Natural killer cell treated with Interleukin-12 subunit alpha and Interleukin-12 subunit beta and Interleukin-15 and Interleukin-18, amount 100 ng/mL, for 72 hours (primary cell): ENCODE measurements around the gene RARA. TPM values are rescaled to one million over a fixed set of nuclear protein-coding genes. Genes with fewer than 3 reads are reported as not detected.

Source experiments
- ATAC-seq, 2 donors: fragments of 150-1000 bp; cut with Tn5 transposase in 1 of 2; sonication (Bioruptor Pico), chemical (Tn5 transposase) in 1 of 2; 2 replicates each; pipeline ENCODE4 v1.10.0; 2021
- DNase-seq: peaks from one replicate; pipeline ENCODE4 v3.0.0; 2022; ENCODE audit warnings: low spot score
- H3K27ac Mint-ChIP-seq, 2 donors: 1 replicate in 1 of 2; 2 replicates in 1 of 2; pipeline ENCODE4 v1.8.0; 2022; ENCODE audit warnings: mixed read lengths in 2 of 2, mild to moderate bottlenecking in 1 of 2, moderate library complexity in 1 of 2
- H3K27me3 Mint-ChIP-seq, 2 donors: 1 replicate in 1 of 2; 2 replicates in 1 of 2; pipeline ENCODE4 v1.8.0; 2022; ENCODE audit warnings: mixed read lengths in 2 of 2
- H3K36me3 Mint-ChIP-seq: one replicate; pipeline ENCODE4 v1.8.0; 2022; ENCODE audit warnings: mixed read lengths
- H3K4me1 Mint-ChIP-seq, 2 donors: 1 replicate in 1 of 2; 2 replicates in 1 of 2; pipeline ENCODE4 v1.8.0; 2022; ENCODE audit warnings: low read depth in 2 of 2, mixed read lengths in 2 of 2, mild to moderate bottlenecking in 1 of 2
- H3K4me3 Mint-ChIP-seq: one replicate; pipeline ENCODE4 v1.8.0; 2022; ENCODE audit warnings: mixed read lengths
- H3K9me3 Mint-ChIP-seq: 2 replicates; pipeline ENCODE4 v1.8.0; 2022; ENCODE audit warnings: mixed read lengths
- total RNA-seq, 2 donors: library from RNA; stranded (reverse); gene quantifications; one replicate each; pipeline ENCODE4 v1.2.3, GENCODE V29; 2022

RARA gene
- 10 to 100 TPM; 26.4 to 37.8 TPM for total RNA-seq

- Mint-ChIP-seq H3K9me3 (no peaks in the 10 kb centered on the region), H3K27me3 (no peaks in the 10 kb centered on the region), H3K4me1 (peaks cover 30 to 51% of the 10 kb centered on the region in 2 donors), H3K27ac (no peak within 1 kb of the TSS), H3K4me3 (no peak within 1 kb of the TSS), H3K36me3 (no peaks in the 10 kb centered on the region)
- no peak for DNase-seq
- ATAC-seq = peak in 1 of 2 donors; percentile 60
Observed at GRCh38 chr17:40309031-40309948, at the start of gene RARA. Gene RARA (plus strand): TSS chr17:40309180. CDS start chr17:40331219, 22,039 bp downstream.

- ATAC-seq (no peak), DNase-seq (no peak)
- H3K27ac Mint-ChIP-seq = no peak overlapping the region
- peaks cover 6% of the 10 kb centered on the region for H3K36me3 Mint-ChIP-seq
- H3K27me3 Mint-ChIP-seq = no peaks in the 10 kb centered on the region
- H3K4me3 Mint-ChIP-seq = no peak overlapping the region
- H3K9me3 Mint-ChIP-seq = no peaks in the 10 kb centered on the region
- H3K4me1 Mint-ChIP-seq = no peaks in the 10 kb centered on the region
Observed at GRCh38 chr17:40259505-40259904, 49.5 kb upstream of the RARA start.

- peaks cover 6% of the 10 kb centered on the region for H3K36me3 Mint-ChIP-seq
Observed at GRCh38 chr17:40260528-40260927, 48.5 kb upstream of the RARA start.

GRCh38 chr17:40264458-40265185 lies 44.4 kb upstream of the RARA start:
- DNase-seq = no peak
- H3K27ac Mint-ChIP-seq = no peak overlapping the region
- H3K27me3 Mint-ChIP-seq = no peaks in the 10 kb centered on the region
- H3K4me3 Mint-ChIP-seq = no peak overlapping the region
- no peaks in the 10 kb centered on the region for H3K9me3 Mint-ChIP-seq
- no peak for ATAC-seq
- H3K4me1 Mint-ChIP-seq = peaks cover 0 to 3% of the 10 kb centered on the region in 2 donors
- H3K36me3 Mint-ChIP-seq = peaks cover 6% of the 10 kb centered on the region

More at GRCh38 chr17:40260528-40260927, 48.5 kb upstream of the RARA start:
- peaks cover 0 to 3% of the 10 kb centered on the region in 2 donors for H3K4me1 Mint-ChIP-seq
- H3K9me3 Mint-ChIP-seq = no peaks in the 10 kb centered on the region
- no peak overlapping the region for H3K4me3 Mint-ChIP-seq
- no peak for DNase-seq
- no peak overlapping the region for H3K27ac Mint-ChIP-seq
- H3K27me3 Mint-ChIP-seq = no peaks in the 10 kb centered on the region
- ATAC-seq = no peak

DNA sequence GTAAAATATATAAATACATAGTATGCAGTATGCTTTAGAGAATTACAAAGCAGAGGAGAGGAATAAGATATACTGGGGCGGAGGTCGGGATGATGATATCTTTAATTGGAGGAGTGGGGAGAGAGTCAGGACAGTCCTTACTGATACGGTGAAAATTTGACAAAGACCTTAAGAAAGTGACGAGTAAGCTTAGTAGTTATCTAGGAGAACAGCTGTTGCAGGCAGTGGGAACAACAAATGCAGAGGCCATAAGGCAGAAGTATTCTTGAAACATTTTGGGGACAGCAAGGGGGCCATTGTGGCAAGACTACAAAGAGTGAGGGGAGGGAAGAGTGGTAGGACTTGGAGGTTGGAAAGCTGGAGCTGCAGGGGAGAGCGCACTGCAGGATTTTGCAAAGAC lies 43.6 kb upstream of the RARA start:
- H3K4me3 Mint-ChIP-seq = no peak overlapping the region
- H3K27ac Mint-ChIP-seq = no peak overlapping the region
- H3K27me3 Mint-ChIP-seq = no peaks in the 10 kb centered on the region
- H3K4me1 Mint-ChIP-seq = peaks cover 0 to 3% of the 10 kb centered on the region in 2 donors
- ATAC-seq = no peak
- DNase-seq = no peak
- H3K9me3 Mint-ChIP-seq = no peaks in the 10 kb centered on the region
- peaks cover 6% of the 10 kb centered on the region for H3K36me3 Mint-ChIP-seq

- H3K36me3 Mint-ChIP-seq = peaks cover 6% of the 10 kb centered on the region
- no peaks in the 10 kb centered on the region for H3K9me3 Mint-ChIP-seq
- H3K4me1 Mint-ChIP-seq = peaks cover 0 to 3% of the 10 kb centered on the region in 2 donors
- DNase-seq (no peak), ATAC-seq (no peak)
- H3K4me3 Mint-ChIP-seq = no peak overlapping the region
- H3K27ac Mint-ChIP-seq = no peak overlapping the region
- H3K27me3 Mint-ChIP-seq = no peaks in the 10 kb centered on the region
Observed at GRCh38 chr17:40266882-40267281, 42.1 kb upstream of the RARA start.

- Mint-ChIP-seq H3K4me1 (peaks cover 0 to 7% of the 10 kb centered on the region in 2 donors), H3K36me3 (peaks cover 8% of the 10 kb centered on the region), H3K27me3 (no peaks in the 10 kb centered on the region), H3K4me3 (no peak overlapping the region), H3K9me3 (no peaks in the 10 kb centered on the region), H3K27ac (no peak overlapping the region)
- no peak for DNase-seq
- no peak for ATAC-seq
Observed at GRCh38 chr17:40268141-40268712, 40.8 kb upstream of the RARA start.

DNA sequence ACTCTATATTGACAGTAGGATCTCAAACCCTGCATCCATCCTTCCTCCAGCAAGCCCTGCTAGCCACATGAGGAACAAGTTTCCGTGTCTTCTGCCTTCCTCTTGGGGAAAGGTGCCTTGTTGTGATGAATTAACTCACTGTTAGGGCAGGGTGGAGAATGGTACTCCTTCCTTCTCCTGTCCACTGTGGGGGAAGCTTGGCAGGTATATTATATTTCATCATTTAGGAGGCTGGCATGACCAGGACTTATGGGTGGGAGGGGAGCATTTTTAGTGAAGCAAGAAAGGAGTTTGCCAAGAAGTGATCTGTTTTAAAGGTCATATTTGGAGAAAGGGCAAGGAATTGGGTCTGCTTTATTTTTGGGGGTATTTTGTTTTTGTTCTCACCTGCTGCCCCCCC lies 30.6 kb upstream of the RARA start:
- DNase-seq (no peak), ATAC-seq (no peak)
- Mint-ChIP-seq H3K27me3 (no peaks in the 10 kb centered on the region), H3K4me1 (peaks cover 6 to 12% of the 10 kb centered on the region in 2 donors), H3K36me3 (peaks cover 13% of the 10 kb centered on the region), H3K9me3 (no peaks in the 10 kb centered on the region), H3K4me3 (no peak overlapping the region), H3K27ac (no peak overlapping the region)

DNA sequence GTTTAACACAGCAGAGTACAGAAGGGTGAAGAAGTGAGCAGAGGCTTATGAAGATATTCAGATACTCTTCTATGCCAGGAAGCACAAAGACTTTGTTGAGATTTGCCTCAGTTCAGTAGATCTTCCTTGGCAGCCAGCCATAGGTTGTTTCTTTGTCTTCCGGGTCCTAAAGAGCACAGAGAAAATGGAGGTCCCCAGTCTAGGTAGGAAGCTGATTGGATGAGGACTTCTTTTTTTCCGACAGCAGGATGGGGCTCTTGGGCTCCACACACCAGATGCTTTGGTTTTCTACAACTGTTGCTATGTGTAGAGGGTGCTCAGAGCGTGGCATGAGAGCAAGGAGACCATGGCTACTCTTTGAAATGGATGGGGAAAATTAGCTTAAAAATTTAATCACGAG lies 29.6 kb upstream of the RARA start:
- Mint-ChIP-seq H3K27me3 (no peaks in the 10 kb centered on the region), H3K9me3 (no peaks in the 10 kb centered on the region), H3K4me1 (peaks cover 14 to 21% of the 10 kb centered on the region in 2 donors), H3K27ac (no peak overlapping the region), H3K36me3 (peaks cover 12% of the 10 kb centered on the region), H3K4me3 (no peak overlapping the region)
- DNase-seq (no peak), ATAC-seq (no peak)

- peaks cover 12% of the 10 kb centered on the region for H3K36me3 Mint-ChIP-seq
- H3K27ac Mint-ChIP-seq = peak overlapping the region in 1 of 2 donors; percentile 53
- ATAC-seq = no peak
- H3K4me3 Mint-ChIP-seq = peak overlapping the region; percentile 46
- no peaks in the 10 kb centered on the region for H3K27me3 Mint-ChIP-seq
- no peaks in the 10 kb centered on the region for H3K9me3 Mint-ChIP-seq
- H3K4me1 Mint-ChIP-seq = peaks cover 17 to 21% of the 10 kb centered on the region in 2 donors
- no peak for DNase-seq
Observed at GRCh38 chr17:40281663-40282062, 27.3 kb upstream of the RARA start.

DNA sequence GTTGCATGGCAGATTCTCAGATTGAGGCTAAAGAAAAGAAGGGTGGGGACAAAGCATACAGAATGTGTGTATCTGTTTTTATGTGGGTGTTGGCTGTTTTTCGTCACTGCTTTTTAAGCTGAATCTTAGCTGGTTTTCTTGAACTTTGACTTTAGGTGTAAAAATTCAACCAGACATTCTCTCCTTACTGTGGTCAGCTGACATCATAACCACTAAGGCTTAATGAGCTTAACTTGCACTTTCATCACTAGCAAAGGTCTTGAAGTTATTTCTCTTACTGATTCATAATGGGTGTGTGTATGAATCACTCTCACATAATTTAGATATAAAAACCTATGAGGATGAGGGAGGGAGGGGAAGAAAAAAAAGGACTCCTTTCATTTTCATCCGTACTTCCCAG lies 25.3 kb upstream of the RARA start:
- Mint-ChIP-seq H3K27me3 (no peaks in the 10 kb centered on the region), H3K4me3 (peak overlapping the region; percentile 63), H3K27ac (peak overlapping the region; percentile 2 to 24), H3K4me1 (peaks cover 25 to 28% of the 10 kb centered on the region in 2 donors), H3K9me3 (no peaks in the 10 kb centered on the region), H3K36me3 (peaks cover 13% of the 10 kb centered on the region)
- ATAC-seq = peak in 1 of 2 donors; percentile 53
- no peak for DNase-seq

DNA sequence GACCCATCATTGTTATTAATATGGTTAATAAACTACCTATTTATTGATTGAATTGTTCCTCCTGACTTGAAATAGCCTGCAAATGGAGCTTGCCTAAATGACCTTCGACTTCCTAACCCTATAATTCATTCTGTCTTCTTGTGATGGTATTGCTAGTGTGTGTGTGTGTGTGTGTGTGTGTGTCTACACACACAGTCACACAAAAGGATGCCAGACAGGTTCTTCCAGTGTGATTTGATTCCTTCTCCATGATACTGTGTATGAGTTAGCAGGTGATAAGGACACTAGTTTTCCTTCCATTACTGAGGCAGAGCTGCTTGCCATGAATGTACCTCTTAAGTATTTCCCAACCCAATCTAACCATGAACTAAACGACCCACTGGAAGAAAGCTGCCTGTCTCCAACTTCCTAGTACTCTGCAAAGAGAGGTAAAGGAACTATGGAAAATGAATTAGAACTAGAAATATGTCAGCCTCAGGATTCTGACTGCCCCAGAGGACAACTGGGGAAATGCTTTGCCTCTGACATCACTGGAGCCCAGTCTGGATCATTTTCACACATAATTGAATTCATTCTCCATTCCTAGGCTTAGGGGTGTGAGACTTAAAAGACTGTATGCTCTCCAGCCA lies 24.8 kb upstream of the RARA start:
- H3K4me3 Mint-ChIP-seq = peak overlapping the region; percentile 63

GRCh38 chr17:40286473-40286872 lies 22.5 kb upstream of the RARA start:
- ATAC-seq (no peak), DNase-seq (no peak)
- no peak overlapping the region for H3K4me3 Mint-ChIP-seq
- peak overlapping the region in 1 of 2 donors; percentile 91 for H3K27ac Mint-ChIP-seq
- H3K36me3 Mint-ChIP-seq = peaks cover 25% of the 10 kb centered on the region
- H3K4me1 Mint-ChIP-seq = peaks cover 42 to 49% of the 10 kb centered on the region in 2 donors
- no peaks in the 10 kb centered on the region for H3K9me3 Mint-ChIP-seq
- no peaks in the 10 kb centered on the region for H3K27me3 Mint-ChIP-seq

More for the DNA sequence above, 24.8 kb upstream of the RARA start:
- Mint-ChIP-seq H3K27ac (peak overlapping the region; percentile 2 to 24), H3K27me3 (no peaks in the 10 kb centered on the region), H3K4me1 (peaks cover 28 to 31% of the 10 kb centered on the region in 2 donors), H3K9me3 (no peaks in the 10 kb centered on the region), H3K36me3 (peaks cover 14% of the 10 kb centered on the region)
- DNase-seq = no peak
- no peak for ATAC-seq
